GM21723 (cell line): ENCODE data around the gene ACADS.

Source experiments
- ATAC-seq: cut with Tn5 transposase; IDR thresholded peaks from one replicate; pipeline ENCODE4 v1.9.1; 2021; ENCODE audit warnings: mild to moderate bottlenecking, moderate library complexity; ENCODE audit not compliant: unreplicated experiment

The ACADS gene

GRCh38 chr12:120754792-120755191 lies 29.2 kb downstream of the ACADS start:
- no peak for ATAC-seq

GRCh38 chr12:120755269-120755668 lies 29.6 kb downstream of the ACADS start:
- no peak for ATAC-seq

GRCh38 chr12:120757226-120757742 lies 31.7 kb downstream of the ACADS start:
- ATAC-seq = no peak

GRCh38 chr12:120757949-120758348 lies 32.3 kb downstream of the ACADS start:
- no peak for ATAC-seq

GRCh38 chr12:120758798-120759590 lies 33.4 kb downstream of the ACADS start:
- ATAC-seq = no peak

- ATAC-seq = no peak
Observed at GRCh38 chr12:120759591-120760348, 34.1 kb downstream of the ACADS start.

- ATAC-seq = no peak
Observed at GRCh38 chr12:120760349-120761254, 35.0 kb downstream of the ACADS start.

GRCh38 chr12:120761519-120761934 lies 35.9 kb downstream of the ACADS start:
- ATAC-seq = no peak

- no peak for ATAC-seq
Observed at GRCh38 chr12:120762086-120762485, 36.5 kb downstream of the ACADS start.

GRCh38 chr12:120763250-120763649 lies 37.6 kb downstream of the ACADS start:
- ATAC-seq = no peak

- no peak for ATAC-seq
Observed at GRCh38 chr12:120764816-120765215, 39.2 kb downstream of the ACADS start.

GRCh38 chr12:120766566-120766965 lies 40.9 kb downstream of the ACADS start:
- ATAC-seq = no peak

- ATAC-seq = no peak
Observed at GRCh38 chr12:120767071-120768024, 41.7 kb downstream of the ACADS start.

GRCh38 chr12:120771097-120771496 lies 45.5 kb downstream of the ACADS start:
- no peak for ATAC-seq

GRCh38 chr12:120774169-120774916 lies 48.7 kb downstream of the ACADS start:
- ATAC-seq = no peak

GRCh38 chr12:120775862-120776552 lies 50.4 kb downstream of the ACADS start:
- no peak for ATAC-seq

GRCh38 chr12:120783197-120783596 lies 57.6 kb downstream of the ACADS start:
- ATAC-seq = no peak

GRCh38 chr12:120784804-120785203 lies 59.2 kb downstream of the ACADS start:
- no peak for ATAC-seq
